ENCODE data around the gene ATRIP.

- TF ChIP-seq, protein P1, sequence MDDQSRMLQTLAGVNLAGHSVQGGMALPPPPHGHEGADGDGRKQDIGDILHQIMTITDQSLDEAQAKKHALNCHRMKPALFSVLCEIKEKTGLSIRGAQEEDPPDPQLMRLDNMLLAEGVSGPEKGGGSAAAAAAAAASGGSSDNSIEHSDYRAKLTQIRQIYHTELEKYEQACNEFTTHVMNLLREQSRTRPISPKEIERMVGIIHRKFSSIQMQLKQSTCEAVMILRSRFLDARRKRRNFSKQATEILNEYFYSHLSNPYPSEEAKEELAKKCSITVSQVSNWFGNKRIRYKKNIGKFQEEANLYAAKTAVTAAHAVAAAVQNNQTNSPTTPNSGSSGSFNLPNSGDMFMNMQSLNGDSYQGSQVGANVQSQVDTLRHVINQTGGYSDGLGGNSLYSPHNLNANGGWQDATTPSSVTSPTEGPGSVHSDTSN (IDR thresholded peaks at IDR 0.05; ENCODE audit: insufficient replicate concordance, low read depth, low read length): no peak
- no peak for TF ChIP-seq NR2C2 (IDR thresholded peaks at IDR 0.05; ENCODE audit: borderline replicate concordance, control insufficient read depth, insufficient read length, low read depth)
- no peak for TF ChIP-seq RAD21 (IDR thresholded peaks at IDR 0.05; ENCODE audit: insufficient read depth, low read depth, low read length)
- TF ChIP-seq SIX5 (IDR thresholded peaks at IDR 0.05; ENCODE audit: low read depth, low read length, severe bottlenecking): no peak
- no peak for TF ChIP-seq GABPA (IDR thresholded peaks at IDR 0.05; ENCODE audit: low read depth)
- no peak for TF ChIP-seq NR2F1 (conservative IDR thresholded peaks at IDR 0.05)
- TF ChIP-seq BACH1 (IDR thresholded peaks at IDR 0.05; ENCODE audit: borderline replicate concordance): no peak
- no peak for TF ChIP-seq EZH2 (IDR thresholded peaks at IDR 0.05; ENCODE audit: borderline replicate concordance, control insufficient read depth, low read depth, low read length)
- no peak for TF ChIP-seq ZBED1 (IDR thresholded peaks at IDR 0.05; ENCODE audit: borderline replicate concordance)
- TF ChIP-seq MXI1 (IDR thresholded peaks at IDR 0.05; ENCODE audit: low read depth, low read length): no peak
- TF ChIP-seq, protein P2, sequence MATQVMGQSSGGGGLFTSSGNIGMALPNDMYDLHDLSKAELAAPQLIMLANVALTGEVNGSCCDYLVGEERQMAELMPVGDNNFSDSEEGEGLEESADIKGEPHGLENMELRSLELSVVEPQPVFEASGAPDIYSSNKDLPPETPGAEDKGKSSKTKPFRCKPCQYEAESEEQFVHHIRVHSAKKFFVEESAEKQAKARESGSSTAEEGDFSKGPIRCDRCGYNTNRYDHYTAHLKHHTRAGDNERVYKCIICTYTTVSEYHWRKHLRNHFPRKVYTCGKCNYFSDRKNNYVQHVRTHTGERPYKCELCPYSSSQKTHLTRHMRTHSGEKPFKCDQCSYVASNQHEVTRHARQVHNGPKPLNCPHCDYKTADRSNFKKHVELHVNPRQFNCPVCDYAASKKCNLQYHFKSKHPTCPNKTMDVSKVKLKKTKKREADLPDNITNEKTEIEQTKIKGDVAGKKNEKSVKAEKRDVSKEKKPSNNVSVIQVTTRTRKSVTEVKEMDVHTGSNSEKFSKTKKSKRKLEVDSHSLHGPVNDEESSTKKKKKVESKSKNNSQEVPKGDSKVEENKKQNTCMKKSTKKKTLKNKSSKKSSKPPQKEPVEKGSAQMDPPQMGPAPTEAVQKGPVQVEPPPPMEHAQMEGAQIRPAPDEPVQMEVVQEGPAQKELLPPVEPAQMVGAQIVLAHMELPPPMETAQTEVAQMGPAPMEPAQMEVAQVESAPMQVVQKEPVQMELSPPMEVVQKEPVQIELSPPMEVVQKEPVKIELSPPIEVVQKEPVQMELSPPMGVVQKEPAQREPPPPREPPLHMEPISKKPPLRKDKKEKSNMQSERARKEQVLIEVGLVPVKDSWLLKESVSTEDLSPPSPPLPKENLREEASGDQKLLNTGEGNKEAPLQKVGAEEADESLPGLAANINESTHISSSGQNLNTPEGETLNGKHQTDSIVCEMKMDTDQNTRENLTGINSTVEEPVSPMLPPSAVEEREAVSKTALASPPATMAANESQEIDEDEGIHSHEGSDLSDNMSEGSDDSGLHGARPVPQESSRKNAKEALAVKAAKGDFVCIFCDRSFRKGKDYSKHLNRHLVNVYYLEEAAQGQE (IDR thresholded peaks at IDR 0.05; ENCODE audit: low read depth, low read length): no peak
- no peak for TF ChIP-seq JUND (IDR thresholded peaks at IDR 0.05; ENCODE audit: low read depth, low read length)
- no peak for TF ChIP-seq CTCF (IDR thresholded peaks at IDR 0.05 in 2 of 3, conservative IDR thresholded peaks at IDR 0.05 in 1 of 3; ENCODE audit: control insufficient read depth in 2 of 3, extremely low read depth in 1 of 3, insufficient read depth in 1 of 3, low read depth in 3 of 3, low read length in 3 of 3)
- TF ChIP-seq EP300 (IDR thresholded peaks at IDR 0.05; ENCODE audit: borderline replicate concordance in 1 of 2, control insufficient read depth in 1 of 2, low read depth in 2 of 2, low read length in 2 of 2): no peak
These were observed 36.1 kb upstream of the ATRIP start for GRCh38 chr3:48410205-48411040.

All from GM12878 (cell line).